Activated CD4-positive, alpha-beta T cell treated with anti-CD3 and anti-CD28 coated beads, Interleukin-2, amount 10 ng/mL, durations not matched to agents 24 days and 14 days (primary cell): ENCODE data around the gene CCL13. TPM values are rescaled to one million over a fixed set of nuclear protein-coding genes. Genes with fewer than 3 reads are reported as not detected.
"Not testable (repeated sequence)": the region's sequence is repeated elsewhere in the genome, so short reads cannot be mapped to it uniquely, and the experiment has no call there.

Experiments
- DNase-seq: peaks from one replicate; pipeline ENCODE4 v3.0.0; 2022
- H3K27ac Mint-ChIP-seq: one replicate; pipeline ENCODE4 v1.8.0; 2022; ENCODE audit warnings: mild to moderate bottlenecking, mixed read lengths
- H3K27me3 Mint-ChIP-seq: one replicate; pipeline ENCODE4 v1.8.0; 2022; ENCODE audit warnings: mixed read lengths
- H3K36me3 Mint-ChIP-seq: one replicate; pipeline ENCODE4 v1.8.0; 2022; ENCODE audit warnings: low read depth, mild to moderate bottlenecking, mixed read lengths
- H3K4me1 Mint-ChIP-seq: one replicate; pipeline ENCODE4 v1.8.0; 2021; ENCODE audit warnings: mixed read lengths
- H3K4me3 Mint-ChIP-seq: one replicate; pipeline ENCODE4 v1.8.0; 2022; ENCODE audit warnings: mild to moderate bottlenecking, moderate library complexity, mixed read lengths
- H3K9me3 Mint-ChIP-seq: one replicate; pipeline ENCODE4 v1.8.0; 2021; ENCODE audit warnings: mixed read lengths
- intact Hi-C: fragments of 100-400 bp; cut with micrococcal nuclease; formaldehyde crosslinking; loops from one replicate; pipeline ENCODE4 v1.15.1; 2023
- total RNA-seq: library from RNA; stranded (reverse); gene quantifications from 2 replicates; pipeline ENCODE4 v1.2.3, GENCODE V29; 2022

The CCL13 gene
- total RNA-seq = not detected in 2 replicates

DNA sequence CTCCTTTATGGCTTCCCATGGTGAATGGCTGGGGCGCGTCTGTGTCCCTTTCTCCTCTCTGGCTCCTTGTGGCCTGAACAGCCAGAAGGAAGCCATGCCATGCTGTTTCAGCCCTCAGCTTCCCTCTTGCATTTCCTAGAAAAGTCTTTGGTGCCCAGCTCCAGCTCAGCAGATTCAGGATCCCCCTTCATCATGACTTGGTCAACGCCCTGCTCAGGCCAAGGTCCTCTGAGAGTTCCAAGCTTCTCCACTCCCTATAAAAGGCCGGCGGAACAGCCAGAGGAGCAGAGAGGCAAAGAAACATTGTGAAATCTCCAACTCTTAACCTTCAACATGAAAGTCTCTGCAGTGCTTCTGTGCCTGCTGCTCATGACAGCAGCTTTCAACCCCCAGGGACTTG, at the start of gene CCL13:
CCL13 (plus strand) TSS at position 287 of the 400 bp plus-strand sequence; CDS start at position 334, 47 bp downstream.
- peaks cover 48% of the 10 kb centered on the region for H3K27me3 Mint-ChIP-seq
- intact Hi-C loops = no loop called here
- H3K4me1 Mint-ChIP-seq = peaks cover 6% of the 10 kb centered on the region
- H3K9me3 Mint-ChIP-seq = no peaks in the 10 kb centered on the region
- DNase-seq = peak; percentile 28
- H3K4me3 Mint-ChIP-seq = no peak within 1 kb of the TSS
- no peaks in the 10 kb centered on the region for H3K36me3 Mint-ChIP-seq
- no peak within 1 kb of the TSS for H3K27ac Mint-ChIP-seq

DNA sequence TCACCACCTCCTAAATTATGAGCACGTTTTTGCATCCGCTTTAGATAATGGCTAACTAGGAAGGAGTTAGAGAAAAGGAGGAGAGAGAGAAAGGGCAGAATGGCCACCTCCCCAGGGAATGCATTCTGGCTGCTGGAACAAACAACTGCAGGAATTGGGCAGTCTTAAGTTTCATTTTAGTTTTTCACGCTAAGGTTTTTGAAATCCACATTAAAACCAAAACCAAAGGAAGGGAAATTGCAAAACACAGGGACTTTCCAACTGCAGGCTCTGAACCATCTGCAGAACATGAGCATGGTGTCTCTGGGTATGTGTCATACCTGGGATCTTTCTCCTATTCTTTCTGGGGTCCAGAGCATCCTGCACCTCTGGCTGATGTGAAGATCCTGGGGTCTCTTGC, 49.2 kb upstream of the CCL13 start:
- peaks cover 16% of the 10 kb centered on the region for H3K27me3 Mint-ChIP-seq
- no peaks in the 10 kb centered on the region for H3K9me3 Mint-ChIP-seq
- intact Hi-C loops = loop anchor here (5.0 kb wide), 2 partner anchors 55 to 105 kb away; partner anchors contain the start of gene CCL1
- H3K36me3 Mint-ChIP-seq = no peaks in the 10 kb centered on the region
- DNase-seq = peak; percentile 64
- H3K27ac Mint-ChIP-seq = no peak overlapping the region
- H3K4me3 Mint-ChIP-seq = no peak overlapping the region
- peaks cover 30% of the 10 kb centered on the region for H3K4me1 Mint-ChIP-seq

DNA sequence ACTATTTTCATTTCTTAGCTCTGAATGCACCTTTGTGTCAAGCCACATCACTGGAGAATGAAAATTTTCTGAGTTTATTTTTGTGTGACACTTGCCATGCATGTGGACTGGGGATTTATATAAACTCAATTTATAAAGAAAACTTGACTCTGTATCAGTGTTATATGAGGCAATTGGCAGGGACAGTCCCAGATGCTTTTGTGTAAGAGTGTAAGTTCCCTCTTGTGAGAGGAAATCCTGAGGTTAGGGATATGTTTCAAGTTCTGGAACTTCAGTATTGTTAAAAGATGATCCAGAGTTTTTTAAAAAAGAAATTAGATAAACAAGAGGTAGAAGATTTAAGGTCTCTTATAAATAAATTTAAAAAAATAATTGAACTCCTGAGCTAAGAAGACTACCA, 47.9 kb upstream of the CCL13 start:
- intact Hi-C loops = loop anchor here (5.0 kb wide), 2 partner anchors 54 to 106 kb away; partner anchors contain the start of gene CCL1
- Mint-ChIP-seq H3K4me1 (peaks cover 25% of the 10 kb centered on the region), H3K27ac (no peak overlapping the region), H3K27me3 (peaks cover 25% of the 10 kb centered on the region), H3K9me3 (no peaks in the 10 kb centered on the region), H3K36me3 (no peaks in the 10 kb centered on the region), H3K4me3 (no peak overlapping the region)
- DNase-seq = no peak

DNA sequence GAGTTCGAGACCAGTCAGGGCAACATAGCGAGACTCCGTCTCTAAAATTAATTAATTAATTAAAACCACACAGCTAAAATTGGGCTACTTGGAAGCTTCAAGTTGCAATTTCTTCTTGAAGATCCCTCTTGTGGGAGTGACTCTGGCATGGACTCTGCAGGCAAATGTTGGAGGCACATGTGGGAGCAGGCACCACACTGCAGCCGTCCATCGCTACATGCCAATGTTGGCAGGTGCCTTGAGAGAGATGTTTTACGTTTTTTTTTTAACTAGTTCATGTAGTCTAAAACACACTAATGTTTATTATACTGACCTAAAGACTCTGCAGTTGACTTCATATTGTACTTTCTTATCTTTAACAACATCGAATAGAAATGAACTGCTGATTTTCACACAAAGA, 45.0 kb upstream of the CCL13 start:
- no peak overlapping the region for H3K4me3 Mint-ChIP-seq
- peaks cover 24% of the 10 kb centered on the region for H3K4me1 Mint-ChIP-seq
- no peak overlapping the region for H3K27ac Mint-ChIP-seq
- DNase-seq = peak; percentile 21
- intact Hi-C loops = no loop called here
- no peaks in the 10 kb centered on the region for H3K36me3 Mint-ChIP-seq
- peaks cover 40% of the 10 kb centered on the region for H3K27me3 Mint-ChIP-seq
- no peaks in the 10 kb centered on the region for H3K9me3 Mint-ChIP-seq

DNA sequence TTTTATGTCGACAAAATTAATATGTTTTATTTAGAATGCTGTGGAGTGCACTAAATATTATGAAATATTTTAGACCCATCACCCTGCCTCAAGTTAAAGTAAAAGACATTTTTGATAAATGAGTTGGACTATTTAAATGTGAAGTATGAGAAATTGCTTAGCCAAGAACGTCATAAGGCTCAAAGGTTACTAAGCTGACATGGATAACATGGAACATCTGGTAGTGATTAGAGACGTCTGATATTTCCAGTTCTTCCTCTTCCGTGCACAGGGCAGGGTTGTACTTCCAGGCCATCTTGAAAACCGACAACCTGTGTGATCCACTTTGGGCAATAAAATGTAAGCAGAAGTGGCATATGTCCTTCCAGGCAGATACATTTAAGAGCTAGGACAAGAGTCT, 44.2 kb upstream of the CCL13 start:
- peaks cover 18% of the 10 kb centered on the region for H3K4me1 Mint-ChIP-seq
- H3K36me3 Mint-ChIP-seq = no peaks in the 10 kb centered on the region
- intact Hi-C loops = no loop called here
- no peaks in the 10 kb centered on the region for H3K9me3 Mint-ChIP-seq
- H3K4me3 Mint-ChIP-seq = no peak overlapping the region
- peak; percentile 37 for DNase-seq
- no peak overlapping the region for H3K27ac Mint-ChIP-seq
- peaks cover 44% of the 10 kb centered on the region for H3K27me3 Mint-ChIP-seq

DNA sequence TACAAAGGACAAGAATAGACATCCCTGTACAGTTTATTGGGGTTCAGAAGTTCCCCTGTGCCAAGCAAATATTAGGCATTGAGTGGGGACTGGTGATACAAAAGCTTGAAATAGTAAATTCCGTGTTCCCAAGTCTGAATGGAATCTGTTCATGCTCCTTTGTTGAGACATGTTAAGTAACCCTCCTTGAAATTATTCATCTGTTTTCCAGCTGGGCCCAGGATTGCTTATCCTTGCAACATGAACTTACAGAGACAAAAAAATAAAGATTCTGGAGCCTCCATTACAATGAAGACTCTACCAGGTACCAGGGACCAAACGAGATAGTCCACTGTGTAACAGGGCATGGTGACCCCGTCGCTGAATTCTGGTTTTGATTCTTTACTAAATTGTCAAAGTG, 43.1 kb upstream of the CCL13 start:
- H3K36me3 Mint-ChIP-seq = no peaks in the 10 kb centered on the region
- intact Hi-C loops = no loop called here
- no peak for DNase-seq
- peaks cover 7% of the 10 kb centered on the region for H3K4me1 Mint-ChIP-seq
- H3K27ac Mint-ChIP-seq = no peak overlapping the region
- H3K27me3 Mint-ChIP-seq = peaks cover 46% of the 10 kb centered on the region
- H3K4me3 Mint-ChIP-seq = no peak overlapping the region
- no peaks in the 10 kb centered on the region for H3K9me3 Mint-ChIP-seq

DNA sequence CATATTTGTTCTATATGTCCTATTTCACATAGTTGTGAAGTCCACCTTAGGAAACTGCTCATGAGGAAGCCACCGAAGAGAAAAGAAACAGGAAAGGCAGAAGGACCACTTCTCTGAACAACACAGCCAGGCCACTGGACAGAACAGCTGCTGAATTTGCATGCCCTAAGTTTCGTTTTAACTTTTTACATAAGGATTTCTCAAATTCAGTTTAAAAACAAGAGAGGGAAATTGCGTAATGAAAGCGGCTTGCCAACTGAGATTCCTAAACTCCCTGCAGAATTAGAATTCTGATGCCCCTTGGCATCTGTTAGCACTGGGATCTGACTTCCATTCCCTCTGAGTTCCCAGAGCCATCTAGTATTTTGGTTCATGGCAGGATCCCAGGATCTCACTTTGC, 42.0 kb upstream of the CCL13 start:
- Mint-ChIP-seq H3K36me3 (no peaks in the 10 kb centered on the region), H3K27ac (no peak overlapping the region), H3K4me3 (no peak overlapping the region), H3K4me1 (peaks cover 2% of the 10 kb centered on the region), H3K9me3 (no peaks in the 10 kb centered on the region), H3K27me3 (peaks cover 44% of the 10 kb centered on the region)
- DNase-seq = no peak
- intact Hi-C loops = no loop called here

DNA sequence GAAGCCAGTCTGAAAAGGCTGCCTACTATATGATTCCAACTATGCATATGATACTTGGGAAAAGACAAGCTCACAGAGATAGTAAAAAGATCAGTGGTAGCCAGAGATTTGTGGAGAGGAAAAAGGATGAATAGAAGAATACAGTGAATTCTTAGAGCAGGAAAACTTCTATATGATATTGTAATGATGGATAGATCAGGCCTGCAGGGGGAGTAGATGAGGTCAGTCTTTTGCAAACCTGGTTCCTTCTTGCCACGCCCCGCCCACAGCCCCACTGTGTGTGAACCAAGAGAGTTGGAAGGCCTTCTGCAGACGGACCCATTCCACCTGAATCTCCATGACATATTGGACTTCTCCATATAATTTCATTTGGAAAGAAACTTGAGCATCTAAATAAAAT, 37.8 kb upstream of the CCL13 start:
- intact Hi-C loops = no loop called here
- Mint-ChIP-seq H3K36me3 (no peaks in the 10 kb centered on the region), H3K4me1 (no peaks in the 10 kb centered on the region), H3K9me3 (peaks cover 5% of the 10 kb centered on the region), H3K27ac (no peak overlapping the region), H3K4me3 (no peak overlapping the region), H3K27me3 (peaks cover 33% of the 10 kb centered on the region)
- DNase-seq = no peak

DNA sequence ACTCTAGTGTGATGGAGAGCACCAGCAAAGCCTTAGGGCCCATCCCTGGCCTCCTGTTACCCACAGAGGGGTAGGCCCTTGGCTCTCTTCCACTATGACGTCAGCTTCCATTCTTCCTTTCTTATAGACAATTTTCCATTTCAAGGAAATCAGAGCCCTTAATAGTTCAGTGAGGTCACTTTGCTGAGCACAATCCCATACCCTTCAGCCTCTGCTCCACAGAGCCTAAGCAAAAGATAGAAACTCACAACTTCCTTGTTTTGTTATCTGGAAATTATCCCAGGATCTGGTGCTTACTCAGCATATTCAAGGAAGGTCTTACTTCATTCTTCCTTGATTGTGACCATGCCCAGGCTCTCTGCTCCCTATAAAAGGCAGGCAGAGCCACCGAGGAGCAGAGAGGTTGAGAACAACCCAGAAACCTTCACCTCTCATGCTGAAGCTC, 37.2 kb upstream of the CCL13 start, which contains the start of gene CCL8:
CCL8 (plus strand) TSS at position 397 of the 445 bp plus-strand sequence. CDS start 67 bp downstream, outside the sequence.
- intact Hi-C loops = no loop called here
- no peaks in the 10 kb centered on the region for H3K36me3 Mint-ChIP-seq
- H3K27me3 Mint-ChIP-seq = peaks cover 33% of the 10 kb centered on the region
- no peaks in the 10 kb centered on the region for H3K4me1 Mint-ChIP-seq
- H3K4me3 Mint-ChIP-seq = no peak within 1 kb of the TSS
- H3K27ac Mint-ChIP-seq = no peak within 1 kb of the TSS
- DNase-seq = no peak
- peaks cover 5% of the 10 kb centered on the region for H3K9me3 Mint-ChIP-seq

DNA sequence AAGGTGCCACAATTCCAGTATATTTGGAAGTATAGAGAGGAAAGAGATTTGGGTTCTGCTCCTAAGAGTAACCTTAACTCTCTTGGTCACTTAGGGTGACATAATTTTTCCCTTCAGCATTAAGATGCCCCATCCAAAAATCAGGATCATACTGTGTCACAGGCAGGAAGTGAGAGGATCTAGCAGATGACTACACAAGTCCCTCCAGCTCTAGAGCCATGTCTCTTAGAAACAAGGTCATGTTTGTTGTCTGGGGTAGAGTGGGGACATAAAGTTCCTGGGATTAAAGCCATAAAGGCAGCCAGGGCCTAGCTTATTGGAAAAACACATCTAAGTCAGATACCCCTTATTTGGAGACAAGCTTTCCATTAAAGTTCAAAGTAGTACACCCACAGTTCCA, 34.3 kb upstream of the CCL13 start:
- Mint-ChIP-seq H3K27ac (no peak overlapping the region), H3K36me3 (no peaks in the 10 kb centered on the region), H3K27me3 (peaks cover 30% of the 10 kb centered on the region), H3K4me1 (no peaks in the 10 kb centered on the region), H3K4me3 (no peak overlapping the region), H3K9me3 (peaks cover 10% of the 10 kb centered on the region)
- intact Hi-C loops = no loop called here
- no peak for DNase-seq

DNA sequence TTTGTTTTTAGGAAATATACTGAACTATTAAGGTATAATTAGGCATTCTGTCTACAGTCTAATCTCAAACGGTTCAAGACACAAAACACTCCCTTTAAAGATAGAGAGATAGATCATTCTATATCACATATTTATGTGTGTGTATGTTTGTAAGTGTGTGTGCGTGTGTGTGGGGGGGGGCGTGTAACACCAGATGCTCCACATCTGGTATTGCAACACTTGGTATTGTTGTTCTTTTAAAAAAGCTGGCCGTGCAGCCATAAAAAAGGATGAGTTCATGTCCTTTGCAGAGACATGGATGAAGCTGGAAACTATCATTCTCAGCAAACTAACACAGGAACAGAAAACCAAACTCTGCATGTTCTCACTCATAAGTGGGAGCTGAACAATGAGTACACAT, 28.7 kb upstream of the CCL13 start:
- H3K36me3 Mint-ChIP-seq = not testable (repeated sequence)

DNA sequence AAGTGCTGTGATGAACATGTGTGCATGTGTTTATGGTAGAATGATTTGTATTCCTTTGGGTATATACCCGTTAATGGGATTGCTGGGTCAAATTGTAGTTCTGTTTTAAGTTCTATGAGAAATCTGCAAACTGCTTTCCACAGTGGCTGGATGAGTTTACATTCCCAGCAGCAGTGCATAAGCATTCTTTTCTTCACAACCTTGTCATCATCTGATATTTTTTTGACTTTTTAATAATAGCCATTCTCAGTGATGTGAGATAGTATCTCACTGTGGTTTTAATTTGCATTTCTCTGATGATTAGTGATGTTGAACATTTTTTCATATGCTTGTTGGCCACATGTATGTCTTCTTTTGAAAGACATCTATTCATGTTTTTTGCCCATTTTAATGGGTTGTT, 18.6 kb upstream of the CCL13 start:
- Mint-ChIP-seq H3K4me3 (no peak overlapping the region), H3K27me3 (peaks cover 37% of the 10 kb centered on the region), H3K9me3 (no peaks in the 10 kb centered on the region), H3K36me3 (no peaks in the 10 kb centered on the region), H3K27ac (no peak overlapping the region), H3K4me1 (no peaks in the 10 kb centered on the region)
- DNase-seq = no peak
- intact Hi-C loops = no loop called here

More for the DNA sequence above, 28.7 kb upstream of the CCL13 start:
- H3K4me1 Mint-ChIP-seq, DNase-seq, H3K9me3 Mint-ChIP-seq, intact Hi-C loops, H3K4me3 Mint-ChIP-seq, H3K27ac Mint-ChIP-seq: not testable (repeated sequence)
- H3K27me3 Mint-ChIP-seq = peaks cover 46% of the 10 kb centered on the region

DNA sequence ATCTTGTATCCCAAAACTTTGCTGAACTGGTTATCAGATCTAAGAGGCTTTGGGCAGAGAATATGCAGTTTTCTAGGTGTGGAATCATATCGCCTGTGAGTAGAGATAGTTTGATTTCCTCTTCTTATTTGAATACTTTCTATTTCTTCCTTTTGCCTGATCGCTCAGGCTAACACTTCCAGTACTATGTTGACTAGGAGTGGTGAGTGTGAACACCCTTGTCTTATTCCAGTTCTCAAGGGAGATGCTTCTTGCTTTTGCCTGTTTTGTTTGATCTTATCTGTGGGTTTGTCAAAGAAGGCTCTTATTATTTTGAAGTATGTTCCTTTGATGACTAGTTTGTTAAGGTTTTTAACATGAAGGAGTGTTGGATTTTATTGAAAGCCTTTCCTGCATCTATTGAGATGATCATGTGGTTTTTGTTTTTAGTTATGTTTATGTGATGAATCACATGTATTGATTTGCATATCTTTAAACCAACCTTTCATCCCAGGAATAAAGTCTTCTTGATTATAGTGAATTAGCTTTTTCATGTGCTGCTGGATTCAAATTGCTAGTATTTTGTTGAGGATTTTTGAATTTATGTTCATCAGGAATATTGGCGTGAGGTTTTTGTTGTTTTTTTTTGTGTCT, 17.0 kb upstream of the CCL13 start:
- intact Hi-C loops = no loop called here
- Mint-ChIP-seq H3K27ac (no peak overlapping the region), H3K4me1 (no peaks in the 10 kb centered on the region), H3K36me3 (no peaks in the 10 kb centered on the region), H3K27me3 (peaks cover 45% of the 10 kb centered on the region), H3K4me3 (no peak overlapping the region), H3K9me3 (no peaks in the 10 kb centered on the region)
- no peak for DNase-seq

DNA sequence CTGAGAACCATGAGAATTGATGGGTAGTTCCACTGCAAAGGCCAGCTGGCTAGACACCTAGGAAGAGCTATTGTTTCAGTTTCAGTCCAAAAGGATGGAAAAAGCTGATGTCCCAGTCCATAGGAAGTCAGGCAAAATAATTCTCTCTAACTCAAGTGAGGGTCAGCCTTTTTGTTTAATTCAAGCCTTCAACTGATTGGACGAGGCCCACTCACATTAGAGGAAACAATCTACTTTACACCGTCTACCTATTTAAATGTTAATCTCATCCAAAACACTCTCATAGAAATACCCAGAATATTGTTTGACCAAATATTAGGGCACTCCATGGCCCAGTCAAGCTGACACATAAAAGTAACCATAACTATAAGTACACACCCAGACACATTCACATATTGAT, 14.4 kb upstream of the CCL13 start:
- no peaks in the 10 kb centered on the region for H3K36me3 Mint-ChIP-seq
- DNase-seq = no peak
- no peaks in the 10 kb centered on the region for H3K9me3 Mint-ChIP-seq
- H3K27me3 Mint-ChIP-seq = peaks cover 49% of the 10 kb centered on the region
- H3K27ac Mint-ChIP-seq = no peak overlapping the region
- intact Hi-C loops = no loop called here
- H3K4me1 Mint-ChIP-seq = no peaks in the 10 kb centered on the region
- no peak overlapping the region for H3K4me3 Mint-ChIP-seq

DNA sequence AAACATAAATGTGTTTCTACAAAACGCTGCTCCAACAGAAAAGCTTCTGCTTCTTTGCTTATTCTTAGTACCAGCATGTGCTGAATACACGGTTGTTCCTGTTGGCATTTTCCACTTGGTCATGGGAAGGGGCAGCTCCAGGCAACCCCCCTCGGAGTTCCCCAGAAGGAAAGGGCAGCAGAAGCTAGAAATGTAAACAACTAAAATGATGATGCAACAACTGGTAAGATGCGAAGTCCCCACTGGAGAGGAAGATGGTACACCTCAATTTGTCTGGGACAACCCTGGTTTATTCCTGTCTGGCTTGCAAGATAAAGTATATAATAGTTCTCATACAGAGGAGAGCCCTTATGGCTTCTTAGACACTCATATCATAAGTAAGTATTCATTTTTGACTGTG, 9.2 kb upstream of the CCL13 start:
- Mint-ChIP-seq H3K9me3 (no peaks in the 10 kb centered on the region), H3K4me1 (no peaks in the 10 kb centered on the region), H3K27ac (no peak overlapping the region), H3K4me3 (no peak overlapping the region), H3K36me3 (no peaks in the 10 kb centered on the region), H3K27me3 (peaks cover 59% of the 10 kb centered on the region)
- no peak for DNase-seq
- intact Hi-C loops = no loop called here
